SK-N-SH treated with all-trans-retinoic acid at 6 μM for 48 hours (cell line): ENCODE results near the gene ANTXRL.
"Not testable (repeated sequence)": the region's sequence is repeated elsewhere in the genome, so short reads cannot be mapped to it uniquely, and the experiment has no call there.

Experiments
- ATAC-seq: fragments of 200-7000 bp; cut with Tn5 transposase; 3 replicates; pipeline ENCODE4 v1.9.1; 2020; ENCODE audit warnings: mild to moderate bottlenecking, moderate library complexity
- ARNTL ChIP-seq: fragments of 450-650 bp; formaldehyde crosslinking; IDR thresholded peaks from 2 replicates; pipeline ENCODE4 v1.5.0; 2020; ENCODE audit warnings: low read depth, mild to moderate bottlenecking, moderate library complexity, borderline replicate concordance
- BACH2 ChIP-seq: fragments of 250-450 bp; sonication (Bioruptor Pico); IDR thresholded peaks from 2 replicates; pipeline ENCODE4 v1.9.0; 2021; ENCODE audit warnings: mild to moderate bottlenecking, borderline replicate concordance
- CSDC2 ChIP-seq: fragments of 250-450 bp; sonication (Bioruptor Pico); IDR thresholded peaks from 2 replicates; pipeline ENCODE4 v1.5.0; 2020; ENCODE audit warnings: mild to moderate bottlenecking, moderate library complexity
- CSRNP3 ChIP-seq: fragments of 250-450 bp; sonication (Bioruptor Pico); IDR thresholded peaks from 2 replicates; pipeline ENCODE4 v1.5.1; 2021; ENCODE audit warnings: mild to moderate bottlenecking, moderate library complexity
- ESRRG ChIP-seq: fragments of 250-450 bp; sonication (Bioruptor Pico); IDR thresholded peaks from 2 replicates; pipeline ENCODE4 v1.6.1; 2021; ENCODE audit warnings: mild to moderate bottlenecking
- GLIS3 ChIP-seq: fragments of 250-450 bp; sonication (Bioruptor Pico); IDR thresholded peaks from 2 replicates; pipeline ENCODE4 v1.5.0; 2020; ENCODE audit warnings: mild to moderate bottlenecking, moderate library complexity
- ISL1 ChIP-seq: fragments of 250-450 bp; sonication (Bioruptor Pico); IDR thresholded peaks from 2 replicates; pipeline ENCODE4 v2.1.2; 2022; ENCODE audit warnings: mild to moderate bottlenecking, moderate library complexity
- OSR1 ChIP-seq: fragments of 250-450 bp; sonication (Bioruptor Pico); IDR thresholded peaks from 2 replicates; pipeline ENCODE4 v1.8.0; 2022; ENCODE audit warnings: moderate library complexity, mild to moderate bottlenecking, inconsistent platforms
- PPARA ChIP-seq: fragments of 250-450 bp; sonication (Bioruptor Pico); IDR thresholded peaks from 2 replicates; pipeline ENCODE4 v1.5.0; 2020; ENCODE audit warnings: mild to moderate bottlenecking, borderline replicate concordance
- RARB ChIP-seq: fragments of 250-450 bp; sonication (Bioruptor Pico); IDR thresholded peaks from 2 replicates; pipeline ENCODE4 v1.8.0; 2021; ENCODE audit warnings: mild to moderate bottlenecking, moderate library complexity
- SNAI2 ChIP-seq: fragments of 250-450 bp; sonication (Bioruptor Pico); IDR thresholded peaks from 2 replicates; pipeline ENCODE4 v1.5.0; 2020; ENCODE audit warnings: mild to moderate bottlenecking, moderate library complexity
- TCF4 ChIP-seq: fragments of 250-450 bp; sonication (Bioruptor Pico); IDR thresholded peaks from 2 replicates; pipeline ENCODE4 v1.8.0; 2021; ENCODE audit warnings: mild to moderate bottlenecking, moderate library complexity, borderline replicate concordance
- TOX ChIP-seq: fragments of 250-450 bp; sonication (Bioruptor Pico); IDR thresholded peaks from 2 replicates; pipeline ENCODE4 v1.8.0; 2021; ENCODE audit warnings: mild to moderate bottlenecking, moderate library complexity, borderline replicate concordance
- ZC3H10 ChIP-seq: fragments of 250-450 bp; sonication (Bioruptor Pico); IDR thresholded peaks from 2 replicates; pipeline ENCODE4 v1.5.1; 2021; ENCODE audit warnings: mild to moderate bottlenecking, moderate library complexity
- ZFP3 ChIP-seq: fragments of 250-450 bp; sonication (Bioruptor Pico); IDR thresholded peaks from 2 replicates; pipeline ENCODE4 v1.5.0; 2020; ENCODE audit warnings: mild to moderate bottlenecking, moderate library complexity
- ZFP30 ChIP-seq: fragments of 450-650 bp; formaldehyde crosslinking; IDR thresholded peaks from 2 replicates; pipeline ENCODE4 v1.5.0; 2022; ENCODE audit warnings: mild to moderate bottlenecking, moderate library complexity
- ZNF565 ChIP-seq: fragments of 450-650 bp; formaldehyde crosslinking; conservative IDR thresholded peaks from 2 replicates; pipeline ENCODE4 v1.5.0; 2020; ENCODE audit warnings: low read depth, mild to moderate bottlenecking, moderate library complexity
- ZNF70 ChIP-seq: fragments of 450-650 bp; formaldehyde crosslinking; IDR thresholded peaks from 2 replicates; pipeline ENCODE4 v1.5.0; 2020; ENCODE audit warnings: mild to moderate bottlenecking, moderate library complexity
- ZNF8 ChIP-seq: fragments of 450-650 bp; formaldehyde crosslinking; IDR thresholded peaks from 2 replicates; pipeline ENCODE4 v1.5.0; 2020; ENCODE audit warnings: mild to moderate bottlenecking, moderate library complexity
- TF ChIP-seq, protein P1 (sequence below): fragments of 250-450 bp; sonication (Bioruptor Pico); IDR thresholded peaks from 2 replicates; pipeline ENCODE4 v1.8.0; 2021; ENCODE audit warnings: low read depth, mild to moderate bottlenecking, moderate library complexity, borderline replicate concordance
- TF ChIP-seq, protein P2 (sequence below): fragments of 250-450 bp; sonication (Bioruptor Pico); IDR thresholded peaks from 2 replicates; pipeline ENCODE4 v1.5.0; 2020; ENCODE audit warnings: mild to moderate bottlenecking, moderate library complexity
- TF ChIP-seq, protein P3 (sequence below): fragments of 250-450 bp; sonication (Bioruptor Pico); IDR thresholded peaks from 2 replicates; pipeline ENCODE4 v1.5.1; 2020; ENCODE audit warnings: low read depth, mild to moderate bottlenecking, moderate library complexity

The ANTXRL gene

DNA sequence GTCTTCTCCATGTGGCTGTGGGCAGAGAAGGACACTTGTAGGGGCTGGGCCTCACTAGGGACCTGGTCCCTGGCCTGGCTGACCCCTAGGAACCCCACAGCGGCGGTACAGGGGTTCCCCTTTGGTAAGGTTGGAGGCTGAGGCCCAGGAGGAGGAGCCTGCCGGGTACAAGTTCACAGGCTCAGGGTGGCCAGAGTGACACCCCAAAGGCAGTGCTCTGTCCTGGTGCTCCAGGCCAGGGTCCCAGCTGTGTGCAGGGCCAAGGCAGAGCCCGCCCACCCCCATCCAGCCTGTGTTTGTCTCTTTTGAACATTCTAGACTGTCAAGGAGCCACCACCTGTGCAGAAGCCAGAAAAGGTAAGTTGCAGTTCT, 23.3 kb downstream of the ANTXRL start (continued):
- no peak for TF ChIP-seq ISL1 (CRISPR knock-in tag)
- TF ChIP-seq ZC3H10 (CRISPR knock-in tag) = no peak

GRCh38 chr10:46310851-46311250, 24.1 kb downstream of the ANTXRL start:
- no peak for TF ChIP-seq OSR1
- TF ChIP-seq CSDC2 = no peak
- no peak for ATAC-seq

- TF ChIP-seq, protein P1, sequence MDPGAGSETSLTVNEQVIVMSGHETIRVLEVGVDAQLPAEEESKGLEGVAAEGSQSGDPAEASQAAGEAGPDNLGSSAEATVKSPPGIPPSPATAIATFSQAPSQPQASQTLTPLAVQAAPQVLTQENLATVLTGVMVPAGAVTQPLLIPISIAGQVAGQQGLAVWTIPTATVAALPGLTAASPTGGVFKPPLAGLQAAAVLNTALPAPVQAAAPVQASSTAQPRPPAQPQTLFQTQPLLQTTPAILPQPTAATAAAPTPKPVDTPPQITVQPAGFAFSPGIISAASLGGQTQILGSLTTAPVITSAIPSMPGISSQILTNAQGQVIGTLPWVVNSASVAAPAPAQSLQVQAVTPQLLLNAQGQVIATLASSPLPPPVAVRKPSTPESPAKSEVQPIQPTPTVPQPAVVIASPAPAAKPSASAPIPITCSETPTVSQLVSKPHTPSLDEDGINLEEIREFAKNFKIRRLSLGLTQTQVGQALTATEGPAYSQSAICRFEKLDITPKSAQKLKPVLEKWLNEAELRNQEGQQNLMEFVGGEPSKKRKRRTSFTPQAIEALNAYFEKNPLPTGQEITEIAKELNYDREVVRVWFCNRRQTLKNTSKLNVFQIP (CRISPR knock-in tag) = no peak
- TF ChIP-seq OSR1 = no peak
- no peak for TF ChIP-seq ZNF8
- TF ChIP-seq ZFP30 = no peak
- TF ChIP-seq CSRNP3 = no peak
- no peak for TF ChIP-seq TCF4
- TF ChIP-seq CSDC2 = no peak
- TF ChIP-seq ARNTL = no peak
- no peak for TF ChIP-seq ESRRG (CRISPR knock-in tag)
- TF ChIP-seq RARB (CRISPR knock-in tag) = no peak
- TF ChIP-seq BACH2 = no peak
- TF ChIP-seq, protein P2, sequence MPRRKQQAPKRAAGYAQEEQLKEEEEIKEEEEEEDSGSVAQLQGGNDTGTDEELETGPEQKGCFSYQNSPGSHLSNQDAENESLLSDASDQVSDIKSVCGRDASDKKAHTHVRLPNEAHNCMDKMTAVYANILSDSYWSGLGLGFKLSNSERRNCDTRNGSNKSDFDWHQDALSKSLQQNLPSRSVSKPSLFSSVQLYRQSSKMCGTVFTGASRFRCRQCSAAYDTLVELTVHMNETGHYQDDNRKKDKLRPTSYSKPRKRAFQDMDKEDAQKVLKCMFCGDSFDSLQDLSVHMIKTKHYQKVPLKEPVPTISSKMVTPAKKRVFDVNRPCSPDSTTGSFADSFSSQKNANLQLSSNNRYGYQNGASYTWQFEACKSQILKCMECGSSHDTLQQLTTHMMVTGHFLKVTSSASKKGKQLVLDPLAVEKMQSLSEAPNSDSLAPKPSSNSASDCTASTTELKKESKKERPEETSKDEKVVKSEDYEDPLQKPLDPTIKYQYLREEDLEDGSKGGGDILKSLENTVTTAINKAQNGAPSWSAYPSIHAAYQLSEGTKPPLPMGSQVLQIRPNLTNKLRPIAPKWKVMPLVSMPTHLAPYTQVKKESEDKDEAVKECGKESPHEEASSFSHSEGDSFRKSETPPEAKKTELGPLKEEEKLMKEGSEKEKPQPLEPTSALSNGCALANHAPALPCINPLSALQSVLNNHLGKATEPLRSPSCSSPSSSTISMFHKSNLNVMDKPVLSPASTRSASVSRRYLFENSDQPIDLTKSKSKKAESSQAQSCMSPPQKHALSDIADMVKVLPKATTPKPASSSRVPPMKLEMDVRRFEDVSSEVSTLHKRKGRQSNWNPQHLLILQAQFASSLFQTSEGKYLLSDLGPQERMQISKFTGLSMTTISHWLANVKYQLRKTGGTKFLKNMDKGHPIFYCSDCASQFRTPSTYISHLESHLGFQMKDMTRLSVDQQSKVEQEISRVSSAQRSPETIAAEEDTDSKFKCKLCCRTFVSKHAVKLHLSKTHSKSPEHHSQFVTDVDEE (CRISPR knock-in tag) = no peak
- no peak for TF ChIP-seq GLIS3
- no peak for TF ChIP-seq TOX (CRISPR knock-in tag)
- no peak for TF ChIP-seq ZNF70 (CRISPR knock-in tag)
- TF ChIP-seq SNAI2 (CRISPR knock-in tag) = no peak
- TF ChIP-seq, protein P3, sequence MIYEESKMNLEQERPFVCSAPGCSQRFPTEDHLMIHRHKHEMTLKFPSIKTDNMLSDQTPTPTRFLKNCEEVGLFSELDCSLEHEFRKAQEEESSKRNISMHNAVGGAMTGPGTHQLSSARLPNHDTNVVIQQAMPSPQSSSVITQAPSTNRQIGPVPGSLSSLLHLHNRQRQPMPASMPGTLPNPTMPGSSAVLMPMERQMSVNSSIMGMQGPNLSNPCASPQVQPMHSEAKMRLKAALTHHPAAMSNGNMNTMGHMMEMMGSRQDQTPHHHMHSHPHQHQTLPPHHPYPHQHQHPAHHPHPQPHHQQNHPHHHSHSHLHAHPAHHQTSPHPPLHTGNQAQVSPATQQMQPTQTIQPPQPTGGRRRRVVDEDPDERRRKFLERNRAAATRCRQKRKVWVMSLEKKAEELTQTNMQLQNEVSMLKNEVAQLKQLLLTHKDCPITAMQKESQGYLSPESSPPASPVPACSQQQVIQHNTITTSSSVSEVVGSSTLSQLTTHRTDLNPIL (CRISPR knock-in tag) = no peak
- no peak for TF ChIP-seq ZC3H10 (CRISPR knock-in tag)
- no peak for TF ChIP-seq ZFP3
- no peak for TF ChIP-seq ZNF565 (CRISPR knock-in tag)
- ATAC-seq = no peak
These were observed 24.7 kb downstream of the ANTXRL start for GRCh38 chr10:46311501-46311951.

DNA sequence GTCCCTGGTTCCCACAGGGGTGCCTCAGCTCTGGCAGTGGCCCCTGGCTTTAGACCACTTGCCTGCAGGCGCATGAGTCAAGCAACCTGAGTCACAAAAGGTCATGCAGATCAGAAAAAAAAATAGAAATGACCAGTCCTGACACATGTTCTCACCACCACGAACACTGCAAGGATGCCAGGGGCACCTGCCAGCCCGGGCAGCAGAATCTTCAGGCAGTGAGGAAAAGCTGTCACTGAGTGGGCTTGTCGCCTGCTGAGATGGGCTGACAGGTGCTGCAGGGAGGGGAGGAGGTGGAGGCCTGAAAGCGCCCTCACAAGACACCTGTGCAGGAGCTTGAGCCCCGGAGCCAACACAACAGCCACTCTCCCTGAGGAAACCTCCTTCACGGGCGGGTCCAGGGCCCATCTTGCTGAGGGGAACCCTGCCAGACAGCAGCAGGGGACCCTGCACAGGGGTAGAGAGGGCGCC, 25.2 kb downstream of the ANTXRL start:
- not testable (repeated sequence) for ATAC-seq

GRCh38 chr10:46312953-46313352, 26.2 kb downstream of the ANTXRL start:
- ATAC-seq = no peak
- no peak for TF ChIP-seq RARB (CRISPR knock-in tag)
- no peak for TF ChIP-seq ZNF70 (CRISPR knock-in tag)
- TF ChIP-seq TCF4 = no peak
- no peak for TF ChIP-seq ISL1 (CRISPR knock-in tag)
- TF ChIP-seq, all 23 proteins: peak for 0

- TF ChIP-seq, protein P1 (CRISPR knock-in tag) = no peak
- TF ChIP-seq OSR1 (no peak), CSDC2 (no peak), TCF4 (no peak), ZFP3 (no peak), ESRRG (CRISPR knock-in tag) (no peak), PPARA (no peak), ZNF70 (CRISPR knock-in tag) (no peak), ZC3H10 (CRISPR knock-in tag) (no peak)
- TF ChIP-seq, protein P3 (CRISPR knock-in tag) = no peak
- ATAC-seq = no peak
These were observed 27.3 kb downstream of the ANTXRL start for GRCh38 chr10:46314071-46314470.

DNA sequence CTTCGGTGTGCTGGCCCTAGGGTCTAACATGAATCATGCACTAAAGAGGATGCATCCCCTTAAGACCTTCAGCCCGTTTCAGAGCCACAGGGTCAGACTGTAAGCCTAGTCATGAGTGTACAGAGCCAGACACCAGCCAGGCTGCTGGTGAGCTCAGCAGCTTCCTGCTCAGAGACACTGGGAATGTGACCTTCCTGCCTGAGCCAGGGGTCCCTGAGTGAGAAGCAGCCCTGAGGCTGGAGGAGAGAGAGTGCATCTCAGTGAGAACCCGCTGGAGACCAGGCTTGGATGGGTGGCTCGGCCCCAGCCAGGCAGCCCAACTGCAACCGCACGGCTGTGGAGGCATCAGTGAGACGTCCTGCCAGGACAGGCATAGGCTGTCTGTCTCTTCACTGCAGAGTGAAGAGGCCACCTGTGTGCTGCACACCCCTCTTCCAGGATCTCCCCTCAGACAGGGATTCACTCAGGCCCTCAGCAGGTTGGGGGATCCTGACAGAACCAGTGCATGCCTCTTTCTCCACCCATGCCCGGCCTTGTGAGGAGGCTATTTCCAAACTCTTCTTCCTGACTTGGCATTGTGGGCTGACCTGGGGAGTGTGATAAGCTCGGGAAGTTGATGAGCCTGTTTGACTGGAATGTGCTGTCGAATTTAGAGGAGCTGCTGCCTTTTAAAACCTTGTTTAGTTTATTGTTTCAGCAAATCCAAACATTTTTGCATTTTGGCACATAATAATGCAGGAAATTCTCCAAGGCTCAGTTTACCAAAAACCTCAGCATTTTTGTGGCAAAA, 28.5 kb downstream of the ANTXRL start:
- ATAC-seq = not testable (repeated sequence)
